HG03442 (cell line): ENCODE results near the gene MOGAT2.

Source experiments
- ATAC-seq: cut with Tn5 transposase; IDR thresholded peaks from one replicate; pipeline ENCODE4 v1.9.1; 2021; ENCODE audit warnings: mild to moderate bottlenecking, moderate library complexity; ENCODE audit not compliant: unreplicated experiment

MOGAT2 gene

DNA sequence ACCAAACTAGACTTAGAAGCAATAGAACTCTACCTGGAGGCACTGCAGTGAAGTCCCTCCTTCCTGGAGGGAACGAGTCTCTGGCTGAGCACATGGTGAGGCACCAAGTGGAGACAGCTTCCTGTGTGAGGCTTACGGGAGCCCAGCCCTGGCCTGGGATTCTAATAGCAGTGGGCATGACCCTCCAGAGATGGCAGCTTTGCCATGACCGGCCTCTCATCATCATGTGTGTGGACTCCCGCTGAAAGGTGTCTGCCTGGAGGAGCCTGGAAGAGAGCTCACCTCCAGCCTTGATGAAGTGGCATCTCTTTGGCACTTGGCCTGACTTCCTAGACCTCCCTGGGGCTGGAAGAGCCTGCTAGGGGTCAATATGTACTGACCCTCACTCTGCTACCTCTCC, 58.9 kb downstream of the MOGAT2 start:
- no peak for ATAC-seq

DNA sequence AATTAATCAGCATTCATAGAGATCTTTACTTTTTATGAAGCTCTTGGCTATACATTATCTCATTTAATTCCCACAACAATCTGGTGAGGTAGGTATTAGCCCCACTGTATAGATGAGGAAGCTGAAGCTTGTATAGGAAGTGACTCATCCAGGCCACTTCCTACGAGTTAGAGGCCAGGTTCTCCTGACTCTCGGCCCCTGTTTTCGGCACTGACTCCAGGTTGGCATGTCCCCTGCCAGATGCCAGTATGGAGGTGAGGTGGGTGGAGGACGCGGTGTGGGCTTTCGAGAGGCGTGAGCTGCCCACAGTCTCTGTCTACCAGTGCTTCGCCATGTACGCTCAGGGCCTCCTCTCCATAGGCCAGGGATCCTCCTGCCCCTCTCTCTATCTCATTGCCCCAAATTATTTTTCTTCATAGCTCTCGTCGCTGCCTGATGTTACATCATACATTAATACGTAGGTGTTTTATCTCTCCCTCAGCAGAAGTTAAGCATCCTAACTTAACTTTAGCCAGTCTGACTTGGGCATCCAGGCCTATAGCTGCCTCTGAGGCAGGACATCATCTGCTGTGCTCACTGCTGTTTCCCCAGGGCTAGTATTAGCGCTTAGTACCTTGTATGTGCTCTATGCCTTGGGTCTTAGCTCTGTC, 59.9 kb downstream of the MOGAT2 start:
- ATAC-seq = no peak

DNA sequence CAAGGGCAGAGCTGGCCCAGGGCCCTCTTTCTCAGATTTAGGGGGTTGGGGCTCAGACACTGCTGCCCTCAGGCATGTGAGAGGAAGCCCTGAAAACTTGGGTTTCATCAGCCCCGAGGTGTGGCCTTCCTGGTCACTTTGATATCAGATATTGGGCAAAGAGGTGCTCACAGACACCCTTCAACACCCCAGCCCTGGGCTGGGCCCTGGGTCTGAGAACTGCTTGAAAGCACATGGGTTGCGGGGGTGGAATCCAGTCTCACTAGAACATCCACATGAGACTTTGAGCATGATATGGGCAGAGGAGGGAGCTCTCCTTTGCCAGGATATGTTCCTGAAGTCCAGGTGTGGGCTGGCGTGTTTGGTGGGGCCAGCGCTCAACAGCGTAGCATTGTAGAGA, 61.3 kb downstream of the MOGAT2 start:
- ATAC-seq = no peak

DNA sequence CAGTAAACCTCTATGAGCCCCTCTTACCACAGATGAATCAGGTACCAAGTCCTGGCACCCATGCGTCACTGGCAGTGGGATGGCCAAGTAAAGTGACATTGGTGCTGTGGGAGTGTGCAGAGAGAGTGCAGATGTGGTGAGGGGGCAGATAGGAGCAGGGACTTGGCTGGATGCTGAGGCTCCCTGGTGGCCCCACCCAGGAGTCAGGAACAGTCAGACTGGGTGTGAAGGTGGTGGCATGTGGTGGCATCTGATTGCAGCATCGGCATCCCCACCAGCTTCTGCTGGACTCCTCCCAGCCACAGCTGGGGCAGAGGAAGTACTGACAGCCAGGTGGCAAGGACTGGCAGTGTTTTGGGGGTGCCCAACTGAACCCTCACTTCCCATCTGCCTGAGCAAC, 62.3 kb downstream of the MOGAT2 start:
- ATAC-seq = no peak

DNA sequence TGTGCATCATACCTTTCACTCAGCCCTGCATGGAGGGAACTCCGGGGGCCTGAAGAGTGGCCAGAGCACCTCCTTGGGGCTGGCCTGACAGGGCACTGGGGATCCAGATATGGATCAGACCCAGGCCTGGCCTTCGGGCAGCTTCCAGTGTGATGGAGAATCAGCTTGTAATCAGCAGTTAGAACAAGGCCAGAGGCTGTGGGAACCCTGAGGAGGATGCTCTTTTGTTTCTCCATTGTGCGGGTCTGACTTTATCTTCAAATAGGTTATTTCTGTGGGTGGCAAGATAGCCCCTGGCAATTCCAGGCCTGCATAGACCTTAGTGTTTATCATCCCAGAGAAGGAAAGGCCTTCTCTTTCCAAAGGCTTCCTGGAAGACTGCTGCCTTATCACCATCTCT, 63.2 kb downstream of the MOGAT2 start:
- no peak for ATAC-seq

DNA sequence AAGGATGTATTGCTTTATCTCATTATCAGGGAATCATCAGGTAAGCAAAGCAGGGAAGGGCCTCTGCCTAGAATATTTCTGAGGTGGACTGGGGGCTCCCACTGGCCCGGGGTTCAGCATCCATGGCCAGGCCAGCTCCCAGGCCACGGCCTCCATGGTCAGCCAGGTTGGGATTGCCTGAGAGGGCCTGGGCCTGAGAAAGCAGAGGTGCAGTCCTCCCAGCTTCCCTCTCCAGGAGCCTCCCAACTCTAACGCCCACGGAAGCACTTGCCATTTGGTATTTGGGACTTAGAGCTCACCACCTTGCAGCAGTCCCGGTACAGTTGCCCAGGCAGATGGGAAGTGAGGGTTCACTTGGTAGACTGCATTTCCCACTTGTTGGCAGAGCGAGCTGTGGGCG, 63.7 kb downstream of the MOGAT2 start:
- no peak for ATAC-seq

DNA sequence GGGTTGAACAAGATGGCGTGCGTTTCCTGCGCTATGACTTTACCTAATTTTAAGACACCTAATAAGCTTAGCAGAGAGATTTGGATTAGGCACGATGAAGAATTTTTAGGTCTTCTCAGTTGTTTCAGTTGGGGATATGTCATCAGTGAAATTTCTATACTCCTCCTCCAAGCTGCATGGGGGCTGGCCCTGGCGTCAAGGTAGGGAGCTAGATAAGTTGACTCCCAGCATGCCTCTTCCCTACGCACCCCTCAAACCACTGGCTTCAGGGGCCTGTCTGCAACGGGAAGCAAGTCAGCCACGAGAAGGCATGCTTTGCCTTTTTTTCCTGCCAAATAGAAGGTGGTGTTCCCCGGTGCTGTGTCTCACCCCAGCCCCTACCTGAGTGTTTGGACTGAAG, 64.2 kb downstream of the MOGAT2 start:
- no peak for ATAC-seq
